Subcutaneous adipose tissue (tissue), 4 donors: ENCODE results near the gene PRKAG2. TPM values are rescaled to one million over a fixed set of nuclear protein-coding genes. Genes with fewer than 3 reads are reported as not detected.

Experiments
- CTCF ChIP-seq: fragments of 450-650 bp; IDR thresholded peaks from one replicate; pipeline ENCODE4 v1.5.1; 2016; ENCODE audit warnings: low read depth, mild to moderate bottlenecking, control low read depth, antibody characterized with exemption, moderate library complexity
- total RNA-seq, 4 donors: library from RNA; depleted of rRNA; stranded (reverse); fragments of >200 nt; gene quantifications; one replicate each; pipeline ENCODE4 v1.1.0, GENCODE V29; 2016

The PRKAG2 gene
- total RNA-seq, 4 donors from 2014 or later: 47.1 to 77.6 (median 67.6) TPM

GRCh38 chr7:151607464-151607867 lies 269.4 kb downstream of the PRKAG2 start:
- no peak for TF ChIP-seq CTCF

- TF ChIP-seq CTCF: no peak
Observed at GRCh38 chr7:151603951-151604350, 273.0 kb downstream of the PRKAG2 start.

- TF ChIP-seq CTCF: no peak
Observed at GRCh38 chr7:151601521-151602305, 275.2 kb downstream of the PRKAG2 start.

- no peak for TF ChIP-seq CTCF
Observed at GRCh38 chr7:151600331-151600730, 276.6 kb downstream of the PRKAG2 start.

GRCh38 chr7:151599401-151600227 lies 277.3 kb downstream of the PRKAG2 start:
- TF ChIP-seq CTCF: no peak

- TF ChIP-seq CTCF: no peak
Observed at GRCh38 chr7:151597541-151598444, 279.1 kb downstream of the PRKAG2 start.
